NCI-H1930 (cell line): ENCODE results near the gene MIS12.

Experiments used
- DNase-seq, 2 experiments: peaks; one replicate each; lab custom pipeline; 2025; lab: John Stamatoyannopoulos, UW

The MIS12 gene

DNA sequence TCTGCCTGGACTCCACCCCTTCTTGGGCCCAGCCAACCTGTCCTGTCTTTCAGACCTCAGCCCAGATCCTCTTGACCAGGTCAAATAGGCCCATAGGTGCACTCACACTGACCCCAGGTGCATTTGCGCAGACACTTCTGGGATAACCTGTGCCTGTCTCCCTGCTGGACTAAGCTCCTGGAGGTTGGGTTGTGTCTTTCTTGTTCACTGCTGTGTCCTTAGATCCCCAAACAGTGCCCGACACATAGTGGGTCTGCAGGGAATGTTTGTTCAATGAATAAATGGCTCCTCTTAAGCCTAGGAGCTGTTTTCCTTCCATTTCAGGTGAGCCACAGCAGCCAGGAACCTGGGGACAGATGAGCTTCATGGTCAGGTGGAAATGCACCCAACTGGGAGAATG lies 49.1 kb downstream of the MIS12 start:
- DNase-seq: no peak

DNA sequence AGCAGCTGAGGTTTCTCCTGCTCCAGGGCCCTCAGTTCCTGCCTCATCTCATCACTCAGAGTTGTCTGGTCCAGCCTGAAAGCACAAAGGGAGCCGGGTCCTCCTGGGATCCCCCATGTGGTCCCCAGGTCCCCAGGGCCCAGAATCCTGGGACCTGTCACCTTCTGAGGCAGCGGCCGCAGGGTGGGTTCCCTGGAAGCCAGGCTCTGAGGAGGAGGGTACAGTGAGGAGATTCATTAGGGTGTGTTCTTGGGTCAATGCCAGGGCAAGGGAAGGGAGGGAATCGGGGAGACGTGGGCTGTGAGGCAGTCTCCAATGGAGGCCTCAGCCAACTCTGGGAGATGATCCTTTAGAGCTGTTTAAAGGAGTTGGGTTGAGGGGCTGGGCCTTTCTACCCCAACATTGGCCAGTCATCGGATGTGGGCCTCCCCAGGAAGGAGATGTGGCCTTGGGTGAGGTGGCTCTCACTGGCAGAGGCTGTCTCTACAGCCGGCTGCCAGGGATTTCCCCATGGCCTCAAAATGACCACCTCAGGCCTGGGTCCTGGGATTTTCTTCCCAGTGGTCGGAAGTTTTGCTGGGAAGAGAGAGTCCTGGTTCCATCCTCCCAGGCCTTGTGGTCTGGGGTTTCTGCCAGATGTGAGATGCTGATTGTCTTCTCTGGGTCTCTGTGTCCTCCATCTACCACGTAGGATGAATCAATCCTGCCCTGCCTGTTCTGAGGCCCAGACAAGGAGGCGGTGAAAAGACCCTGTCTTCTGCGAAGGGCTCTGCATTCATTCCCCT lies 50.7 kb downstream of the MIS12 start:
- no peak for DNase-seq

DNA sequence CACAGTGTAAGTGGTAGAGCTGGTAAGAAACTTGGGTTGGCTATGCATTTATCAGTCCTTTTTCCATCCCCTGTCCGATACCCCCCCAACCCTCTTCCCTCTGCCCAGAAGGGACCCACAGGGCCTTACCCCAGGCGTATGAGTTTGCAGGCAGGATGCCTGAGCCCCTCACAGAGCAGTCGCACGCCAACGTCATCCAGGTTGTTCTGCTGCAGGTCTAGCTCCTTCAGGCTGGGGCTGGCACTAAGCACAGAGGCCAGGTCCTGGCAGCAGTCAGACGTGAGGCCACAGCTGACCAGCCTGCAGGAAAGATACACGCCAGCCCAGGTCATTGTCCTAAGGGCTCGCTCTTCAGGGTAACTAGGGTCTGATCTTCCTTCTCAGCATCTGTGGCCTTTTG lies 52.9 kb downstream of the MIS12 start:
- DNase-seq: no peak

DNA sequence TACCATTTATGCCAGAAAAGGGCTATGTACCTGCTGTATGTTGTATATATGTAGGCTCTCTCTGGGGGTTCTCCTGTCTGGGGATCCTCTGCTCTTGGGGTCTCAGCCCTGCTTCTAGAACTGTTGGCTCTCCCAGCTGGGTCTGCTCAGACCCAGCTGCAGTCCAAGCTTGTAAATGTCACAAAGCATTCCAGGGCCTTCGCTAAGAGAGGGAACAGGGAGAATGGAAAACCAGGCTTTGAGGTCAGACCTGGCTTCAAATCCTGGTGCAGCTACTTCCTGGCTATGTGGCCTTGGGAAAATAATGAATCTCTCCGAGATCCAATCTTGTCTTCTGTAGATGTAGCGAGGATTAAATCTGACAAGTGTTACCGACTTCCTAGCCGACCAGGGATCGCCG lies 54.0 kb downstream of the MIS12 start:
- no peak for DNase-seq
